ENCODE measurements around the gene GUCA1C. TPM values are rescaled to one million over a fixed set of nuclear protein-coding genes. Genes with fewer than 3 reads are reported as not detected.

GUCA1C gene
- total and polyA plus RNA-seq, 9 of the 15 experiments (the other 6 are each of a cell fraction or from before 2014, with no cell fraction given): not detected

DNA sequence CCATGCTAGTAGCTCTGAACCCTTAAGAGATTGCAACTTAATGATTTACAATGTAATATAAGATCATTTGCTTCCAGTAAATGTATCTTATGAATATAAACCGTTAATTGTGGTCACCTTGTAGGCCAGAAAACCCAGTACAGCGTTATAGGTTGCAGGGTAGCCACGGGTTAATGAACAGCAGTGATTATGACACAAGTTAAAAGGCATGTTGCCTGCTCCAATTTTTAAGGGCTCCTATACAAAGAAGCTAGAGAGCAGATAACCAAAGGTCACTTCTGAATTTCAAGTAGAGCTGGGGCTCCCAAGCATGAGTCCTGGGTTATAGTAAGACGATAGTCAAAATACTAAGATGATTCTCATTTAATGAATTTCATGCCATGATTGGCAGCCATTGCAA lies 13.5 kb downstream of the GUCA1C start:
- no TSS peak for BruUV-seq (replicated peaks)
- POLR2A ChIA-PET: no interaction called here
- ATAC-seq (no peak), FAIRE-seq (no peak), DNase-seq (ENCODE audit: extremely low read depth in 1 of 4, low spot score in 3 of 4) (no peak)
- Histone ChIP-seq H3K27me3 (ENCODE audit: control insufficient read depth in 2 of 2, insufficient read depth in 2 of 2, low read length in 2 of 2) (no peaks in the 10 kb centered on the region), H4K20me1 (replicated peaks; ENCODE audit: control insufficient read depth, insufficient read depth, low read length) (no peaks in the 10 kb centered on the region), H2AFZ (ENCODE audit: low read depth, low read length) (no peak overlapping the region), H3K9me1 (ENCODE audit: control insufficient read depth, insufficient read depth, low read length) (no peaks in the 10 kb centered on the region), H3K4me2 (ENCODE audit: insufficient read depth, low read length) (no peak overlapping the region), H3K4me3 (no peak overlapping the region), H3K27ac (ENCODE audit: extremely low read depth, low read depth, low read length) (no peak overlapping the region), H3K36me3 (ENCODE audit: control insufficient read depth, insufficient read depth, low read length) (no peaks in the 10 kb centered on the region), H3K9me3 (replicated peaks; ENCODE audit: control insufficient read depth, insufficient read depth, low read depth, low read length) (no peaks in the 10 kb centered on the region), H3K4me1 (replicated peaks in 1 of 2; ENCODE audit: control insufficient read depth in 2 of 2, insufficient read depth in 2 of 2, low read length in 2 of 2) (no peaks in the 10 kb centered on the region), H3K9ac (ENCODE audit: insufficient read depth in 1 of 2, low read depth in 2 of 2, low read length in 2 of 2) (no peak overlapping the region), H3K79me2 (ENCODE audit: control insufficient read depth, insufficient read depth, low read length) (no peaks in the 10 kb centered on the region)
- 0% methylated on average over 4 of the region's 4 CpGs for WGBS (ENCODE audit: insufficient coverage, low coverage, missing lambda C conversion rate)
- no peak for TF ChIP-seq ZNF354B (CRISPR knock-in tag; IDR thresholded peaks at IDR 0.05)
- no peak for TF ChIP-seq HDAC8 (tag; IDR thresholded peaks at IDR 0.05)
- TF ChIP-seq ZKSCAN1 (IDR thresholded peaks at IDR 0.05; ENCODE audit: low read depth, low read length): no peak
- intact Hi-C loops (cut with micrococcal nuclease) (no loop called here), in situ Hi-C loops (cut with MboI) (no loop called here)
- CTCF ChIA-PET (ENCODE audit: low intra/inter-chr PET ratio): no interaction called here

- ChIA-PET CTCF (ENCODE audit: low intra/inter-chr PET ratio) (no interaction called here), POLR2A (interaction anchor here (0.6 kb wide), 1 partner anchor 1197 kb away, joined by 3 read pairs; no protein-coding TSS in a partner anchor)
- Histone ChIP-seq H3K9ac (ENCODE audit: insufficient read depth in 1 of 2, low read depth in 2 of 2, low read length in 2 of 2) (no peak overlapping the region), H3K79me2 (ENCODE audit: control insufficient read depth, insufficient read depth, low read length) (no peaks in the 10 kb centered on the region), H3K4me1 (replicated peaks in 1 of 2; ENCODE audit: control insufficient read depth in 2 of 2, insufficient read depth in 2 of 2, low read length in 2 of 2) (no peaks in the 10 kb centered on the region), H3K9me1 (ENCODE audit: control insufficient read depth, insufficient read depth, low read length) (no peaks in the 10 kb centered on the region), H3K27me3 (ENCODE audit: control insufficient read depth in 2 of 2, insufficient read depth in 2 of 2, low read length in 2 of 2) (no peaks in the 10 kb centered on the region), H3K9me3 (replicated peaks; ENCODE audit: control insufficient read depth, insufficient read depth, low read depth, low read length) (no peaks in the 10 kb centered on the region), H2AFZ (ENCODE audit: low read depth, low read length) (no peak overlapping the region), H4K20me1 (replicated peaks; ENCODE audit: control insufficient read depth, insufficient read depth, low read length) (no peaks in the 10 kb centered on the region), H3K27ac (ENCODE audit: extremely low read depth, low read depth, low read length) (no peak overlapping the region), H3K4me2 (ENCODE audit: insufficient read depth, low read length) (no peak overlapping the region), H3K4me3 (no peak overlapping the region), H3K36me3 (ENCODE audit: control insufficient read depth, insufficient read depth, low read length) (no peaks in the 10 kb centered on the region)
- intact Hi-C loops (cut with micrococcal nuclease): no loop called here
- DNase-seq (ENCODE audit: extremely low read depth in 1 of 4, low spot score in 3 of 4) (no peak), ATAC-seq (no peak), FAIRE-seq (no peak)
- no peak for TF ChIP-seq DIDO1 (tag; IDR thresholded peaks at IDR 0.05; ENCODE audit: low read depth)
- no peak for TF ChIP-seq HEY1 (CRISPR knock-in tag; IDR thresholded peaks at IDR 0.05; ENCODE audit: borderline replicate concordance)
- no peak for TF ChIP-seq TAF15 (IDR thresholded peaks at IDR 0.05; ENCODE audit: low read depth, low read length)
- TF ChIP-seq YBX1 (IDR thresholded peaks at IDR 0.05): no peak
- TF ChIP-seq ZNF212 (CRISPR knock-in tag; IDR thresholded peaks at IDR 0.05): no peak
- TF ChIP-seq ZNF398 (CRISPR knock-in tag; IDR thresholded peaks at IDR 0.05): no peak
- TF ChIP-seq PTRF (tag; IDR thresholded peaks at IDR 0.05): no peak
- in situ Hi-C loops (cut with MboI): no loop called here
- 4% methylated on average over 8 of the region's 8 CpGs for WGBS (ENCODE audit: insufficient coverage, low coverage, missing lambda C conversion rate)
- BruUV-seq (replicated peaks): no TSS peak
Measured at GRCh38 chr3:108936924-108937689, 16.6 kb downstream of the GUCA1C start.

Measured in K562 (cell line).